ENCODE data around the gene INSRR. TPM values are rescaled to one million over a fixed set of nuclear protein-coding genes. Genes with fewer than 3 reads are reported as not detected.

INSRR gene
- total RNA-seq, 6 experiments from 2014 or later, result not detected

- H3K36me3 Mint-ChIP-seq (ENCODE audit: low read depth), result peaks cover 17% of the 10 kb centered on the region
- H3K9me3 Mint-ChIP-seq, result no peaks in the 10 kb centered on the region
- H3K27ac Mint-ChIP-seq, result no peak overlapping the region
- H3K27me3 Mint-ChIP-seq (ENCODE audit: insufficient read depth), result 0 out of 2 replicates have a peak, but pooled peaks cover 5% of the 10 kb centered on the region
- DNase-seq, result no peak
- H3K4me1 Mint-ChIP-seq (ENCODE audit: low read depth), result peaks cover 55% of the 10 kb centered on the region
- no peak for TF ChIP-seq CTCF (IDR thresholded peaks at IDR 0.05)
- H3K4me3 Mint-ChIP-seq, result no peak overlapping the region; the same call in 1 of the 2 replicates
Observed at GRCh38 chr1:156802421-156802935, 56.4 kb downstream of the INSRR start.

GRCh38 chr1:156801409-156802121 lies 57.4 kb downstream of the INSRR start:
- TF ChIP-seq CTCF (IDR thresholded peaks at IDR 0.05), result peak; percentile 55
- H3K4me3 Mint-ChIP-seq, result peak overlapping the region; percentile 1; the same call in 1 of the 2 replicates
- no peaks in the 10 kb centered on the region for H3K9me3 Mint-ChIP-seq
- H3K4me1 Mint-ChIP-seq (ENCODE audit: low read depth), result peaks cover 59% of the 10 kb centered on the region
- H3K27me3 Mint-ChIP-seq (ENCODE audit: insufficient read depth), result 0 out of 2 replicates have a peak, but pooled peaks cover 5% of the 10 kb centered on the region
- peak; percentile 66 for DNase-seq
- peaks cover 21% of the 10 kb centered on the region for H3K36me3 Mint-ChIP-seq (ENCODE audit: low read depth)
- H3K27ac Mint-ChIP-seq, result peak overlapping the region; percentile 75

GRCh38 chr1:156797212-156797871 lies 61.6 kb downstream of the INSRR start:
- Mint-ChIP-seq H3K9me3 (no peaks in the 10 kb centered on the region), H3K27ac (peak overlapping the region; percentile 47; the same call in 1 of the 2 replicates), H3K27me3 (ENCODE audit: insufficient read depth) (0 out of 2 replicates have a peak, but pooled peaks cover 3% of the 10 kb centered on the region), H3K4me1 (ENCODE audit: low read depth) (peaks cover 62% of the 10 kb centered on the region), H3K36me3 (ENCODE audit: low read depth) (peaks cover 36% of the 10 kb centered on the region), H3K4me3 (peak overlapping the region; percentile 33; the same call in 1 of the 2 replicates)
- peak; percentile 35 for DNase-seq
- TF ChIP-seq CTCF (IDR thresholded peaks at IDR 0.05), result peak; percentile 86

- no peak for DNase-seq
- Mint-ChIP-seq H3K27me3 (ENCODE audit: insufficient read depth) (0 out of 2 replicates have a peak, but pooled peaks cover 3% of the 10 kb centered on the region), H3K36me3 (ENCODE audit: low read depth) (peaks cover 38% of the 10 kb centered on the region), H3K4me1 (ENCODE audit: low read depth) (peaks cover 54% of the 10 kb centered on the region), H3K27ac (no peak overlapping the region; the same call in 1 of the 2 replicates), H3K9me3 (no peaks in the 10 kb centered on the region), H3K4me3 (no peak overlapping the region)
- TF ChIP-seq CTCF (IDR thresholded peaks at IDR 0.05), result no peak
Observed at GRCh38 chr1:156796340-156797097, 62.4 kb downstream of the INSRR start.

GRCh38 chr1:156795787-156796186 lies 63.1 kb downstream of the INSRR start:
- Mint-ChIP-seq H3K27ac (no peak overlapping the region), H3K4me3 (no peak overlapping the region), H3K4me1 (ENCODE audit: low read depth) (peaks cover 47% of the 10 kb centered on the region), H3K9me3 (no peaks in the 10 kb centered on the region), H3K36me3 (ENCODE audit: low read depth) (peaks cover 37% of the 10 kb centered on the region), H3K27me3 (ENCODE audit: insufficient read depth) (0 out of 2 replicates have a peak, but pooled peaks cover 3% of the 10 kb centered on the region)
- no peak for DNase-seq
- TF ChIP-seq CTCF (IDR thresholded peaks at IDR 0.05), result no peak

Measured in HFFc6 (cell line).